Vagina (tissue), 2 donors: ENCODE measurements around the gene GNAI2.

Experiments
- POLR2A ChIP-seq, 2 donors: fragments of 450-650 bp; IDR thresholded peaks; one replicate each; pipeline ENCODE4 v1.6.1; 2017; ENCODE audit warnings: antibody characterized with exemption in 2 of 2, mild to moderate bottlenecking in 2 of 2, moderate library complexity in 2 of 2
- TF ChIP-seq, protein P1 (sequence below), 3 experiments: fragments of 450-650 bp in 2 of 3; fragments of 200-600 bp in 1 of 3; sonication (generic) in 1 of 3; IDR thresholded peaks; one replicate each; pipeline ENCODE4 v1.5.1; 2017 to 2019; ENCODE audit warnings: antibody characterized with exemption in 3 of 3, mild to moderate bottlenecking in 2 of 3, moderate library complexity in 2 of 3

DNA sequence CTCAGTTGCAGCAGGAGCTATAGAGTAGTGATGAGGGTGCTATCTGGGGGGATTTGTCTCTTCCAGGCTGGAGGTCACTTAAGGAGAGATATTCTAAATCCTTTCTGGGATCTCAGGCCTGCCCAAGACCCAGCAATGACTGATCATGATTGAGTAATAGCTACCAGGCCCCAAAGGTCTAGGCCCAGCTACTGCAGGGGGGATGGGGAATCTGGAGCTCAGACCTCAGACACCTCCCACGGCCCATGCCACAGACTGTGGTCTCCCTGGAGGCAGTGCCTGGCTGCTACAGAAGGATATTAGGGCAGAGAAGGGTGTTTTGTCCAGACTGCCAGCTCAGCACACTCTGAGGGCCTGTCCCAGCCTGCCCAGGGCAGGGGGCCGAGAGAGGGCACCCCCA, 24.1 kb upstream of the GNAI2 start:
- TF ChIP-seq, protein P1, sequence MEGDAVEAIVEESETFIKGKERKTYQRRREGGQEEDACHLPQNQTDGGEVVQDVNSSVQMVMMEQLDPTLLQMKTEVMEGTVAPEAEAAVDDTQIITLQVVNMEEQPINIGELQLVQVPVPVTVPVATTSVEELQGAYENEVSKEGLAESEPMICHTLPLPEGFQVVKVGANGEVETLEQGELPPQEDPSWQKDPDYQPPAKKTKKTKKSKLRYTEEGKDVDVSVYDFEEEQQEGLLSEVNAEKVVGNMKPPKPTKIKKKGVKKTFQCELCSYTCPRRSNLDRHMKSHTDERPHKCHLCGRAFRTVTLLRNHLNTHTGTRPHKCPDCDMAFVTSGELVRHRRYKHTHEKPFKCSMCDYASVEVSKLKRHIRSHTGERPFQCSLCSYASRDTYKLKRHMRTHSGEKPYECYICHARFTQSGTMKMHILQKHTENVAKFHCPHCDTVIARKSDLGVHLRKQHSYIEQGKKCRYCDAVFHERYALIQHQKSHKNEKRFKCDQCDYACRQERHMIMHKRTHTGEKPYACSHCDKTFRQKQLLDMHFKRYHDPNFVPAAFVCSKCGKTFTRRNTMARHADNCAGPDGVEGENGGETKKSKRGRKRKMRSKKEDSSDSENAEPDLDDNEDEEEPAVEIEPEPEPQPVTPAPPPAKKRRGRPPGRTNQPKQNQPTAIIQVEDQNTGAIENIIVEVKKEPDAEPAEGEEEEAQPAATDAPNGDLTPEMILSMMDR (IDR thresholded peaks at IDR 0.05), result no peak
- no peak for TF ChIP-seq POLR2A (IDR thresholded peaks at IDR 0.05)
